ENCODE data around the gene SMTN. TPM values are rescaled to one million over a fixed set of nuclear protein-coding genes. Genes with fewer than 3 reads are reported as not detected.

SMTN gene
- total and polyA plus RNA-seq, 9 of the 15 experiments (the other 6 are each of a cell fraction or from before 2014, with no cell fraction given), result 2.5 to 41.1 (median 16.1) TPM

- TF ChIP-seq GTF3C2 (IDR thresholded peaks at IDR 0.05; ENCODE audit: borderline replicate concordance, extremely low read depth, insufficient read length) (no peak), STAG1 (CRISPR knock-in tag; IDR thresholded peaks at IDR 0.05; ENCODE audit: borderline replicate concordance) (peak; percentile 62; the same call in 1 of the 2 replicates), XRCC5 (IDR thresholded peaks at IDR 0.05; ENCODE audit: low read depth, low read length) (no peak)
Observed at GRCh38 chr22:31148953-31149627, 68.0 kb downstream of the SMTN start (continued).

GRCh38 chr22:31150615-31151014, 69.5 kb downstream of the SMTN start:
- H2AFZ ChIP-seq (ENCODE audit: low read depth, low read length), result no peak overlapping the region
- no peaks in the 10 kb centered on the region for H3K27me3 ChIP-seq (ENCODE audit: control insufficient read depth in 2 of 2, insufficient read depth in 2 of 2, low read length in 2 of 2)
- no peaks in the 10 kb centered on the region for H3K9me1 ChIP-seq (ENCODE audit: control insufficient read depth, insufficient read depth, low read length)
- H3K4me1 ChIP-seq (replicated peaks in 1 of 2; ENCODE audit: control insufficient read depth in 2 of 2, insufficient read depth in 2 of 2, low read length in 2 of 2), result no peaks in the 10 kb centered on the region
- H3K36me3 ChIP-seq (ENCODE audit: control insufficient read depth, insufficient read depth, low read length), result no peaks in the 10 kb centered on the region
- no peak for FAIRE-seq
- 3% methylated on average over 3 of the region's 3 CpGs for WGBS (ENCODE audit: insufficient coverage, low coverage, missing lambda C conversion rate)
- BruUV-seq (replicated peaks), result no TSS peak
- no peaks in the 10 kb centered on the region for H3K9me3 ChIP-seq (replicated peaks; ENCODE audit: control insufficient read depth, insufficient read depth, low read depth, low read length)
- H3K27ac ChIP-seq (ENCODE audit: extremely low read depth, low read depth, low read length), result no peak overlapping the region
- no peak overlapping the region for H3K4me3 ChIP-seq
- peak in 2 of 3 experiments; percentile 23 to 33; a peak in 2 of 6 replicates for TF ChIP-seq CTCF (IDR thresholded peaks at IDR 0.05 in 2 of 3, conservative IDR thresholded peaks at IDR 0.05 in 1 of 3; ENCODE audit: insufficient read depth in 2 of 3, low read depth in 1 of 3, low read length in 3 of 3)
- no peak for TF ChIP-seq YBX1 (IDR thresholded peaks at IDR 0.05)
- no peak for DNase-seq (ENCODE audit: extremely low read depth in 1 of 4, low spot score in 3 of 4)
- no peaks in the 10 kb centered on the region for H4K20me1 ChIP-seq (replicated peaks; ENCODE audit: control insufficient read depth, insufficient read depth, low read length)
- no peak overlapping the region for H3K9ac ChIP-seq (ENCODE audit: insufficient read depth in 1 of 2, low read depth in 2 of 2, low read length in 2 of 2)
- ChIA-PET POLR2A (interaction anchor here (0.6 to 1.1 kb wide), 3 partner anchors 47 to 608 kb away, joined by 3 to 5 read pairs (median 3); no protein-coding TSS in a partner anchor), CTCF (ENCODE audit: low intra/inter-chr PET ratio) (interaction anchor here (0.6 kb wide), 1 partner anchor 42 kb away, joined by 3 read pairs; no protein-coding TSS in a partner anchor)
- H3K79me2 ChIP-seq (ENCODE audit: control insufficient read depth, insufficient read depth, low read length), result no peaks in the 10 kb centered on the region
- ATAC-seq, result peak; percentile 54; the same call in 1 of the 3 replicates
- intact Hi-C loops (cut with micrococcal nuclease), result loop anchor here (5.0 kb wide), 1 partner anchor 388 kb away; no protein-coding TSS in a partner anchor
- H3K4me2 ChIP-seq (ENCODE audit: insufficient read depth, low read length), result no peak overlapping the region
- in situ Hi-C loops (cut with MboI), result loop anchor here (10.0 kb wide), 1 partner anchor 196 kb away; no protein-coding TSS in a partner anchor

All from K562 (cell line).